Keratinocyte (primary cell): Measurements from ENCODE around the gene MPI. TPM values are rescaled to one million over a fixed set of nuclear protein-coding genes. Genes with fewer than 3 reads are reported as not detected.
A peak's percentile ranks its signal among the peaks of the same experiment; 100 is the strongest.

Source experiments
- DNase-seq: peaks from one replicate; pipeline ENCODE4 v3.0.0-alpha.2; 2011; ENCODE audit warnings: low read depth, missing footprints, low spot score
- FAIRE-seq: peaks from 2 replicates; lab custom pipeline; 2011; peaks lifted over from hg19 to GRCh38; lab: Jason Lieb, UNC
- H2AFZ ChIP-seq: 2 replicates; pipeline ENCODE4 v1.6.0; 2012; ENCODE audit warnings: low read length, control low read depth, inconsistent platforms; ENCODE audit not compliant: control insufficient read depth
- H3K27ac ChIP-seq: 2 replicates; pipeline ENCODE4 v1.5.1; 2011; ENCODE audit warnings: low read length; ENCODE audit not compliant: control insufficient read depth, insufficient read depth
- H3K27me3 ChIP-seq: 3 replicates; pipeline ENCODE4 v1.6.0; 2011; ENCODE audit warnings: low read length; ENCODE audit not compliant: control insufficient read depth, insufficient read depth; ENCODE audit errors: extremely low read depth
- H3K36me3 ChIP-seq, 2 experiments: 2 replicates in 1 of 2; 3 replicates in 1 of 2; pipeline ENCODE4 v1.5.1; 2011; ENCODE audit warnings: low read length in 2 of 2, mild to moderate bottlenecking in 1 of 2; ENCODE audit not compliant: control insufficient read depth in 2 of 2, insufficient read depth in 2 of 2; ENCODE audit errors: extremely low read depth in 1 of 2
- H3K4me1 ChIP-seq: 3 replicates; pipeline ENCODE4 v1.5.1; 2011; ENCODE audit warnings: low read length; ENCODE audit not compliant: control insufficient read depth, insufficient read depth; ENCODE audit errors: extremely low read depth
- H3K4me2 ChIP-seq: 3 replicates; pipeline ENCODE4 v1.6.0; 2011; ENCODE audit warnings: low read depth, low read length; ENCODE audit not compliant: control insufficient read depth, insufficient read depth; ENCODE audit errors: extremely low read depth
- H3K4me3 ChIP-seq, 3 experiments: fragments of 200-600 bp in 1 of 3; sonication (generic) in 1 of 3; 2 replicates in 2 of 3; 3 replicates in 1 of 3; pipeline ENCODE4 v1.5.1; 2011 to 2016; ENCODE audit warnings: low read length in 3 of 3, mild to moderate bottlenecking in 3 of 3, control low read depth in 2 of 3, inconsistent platforms in 1 of 3, low read depth in 1 of 3, mixed read lengths in 1 of 3, mixed run types in 1 of 3, moderate library complexity in 1 of 3; ENCODE audit not compliant: control insufficient read depth in 2 of 3, insufficient read depth in 2 of 3; ENCODE audit errors: extremely low read depth in 1 of 3
- H3K79me2 ChIP-seq: 2 replicates; pipeline ENCODE4 v1.6.0; 2012; ENCODE audit warnings: low read length; ENCODE audit not compliant: control insufficient read depth, insufficient read depth
- H3K9ac ChIP-seq: 3 replicates; pipeline ENCODE4 v1.6.0; 2011; ENCODE audit warnings: low read length; ENCODE audit not compliant: control insufficient read depth, insufficient read depth; ENCODE audit errors: extremely low read depth
- H3K9me1 ChIP-seq: 3 replicates; pipeline ENCODE4 v1.6.0; 2011; ENCODE audit warnings: low read length; ENCODE audit not compliant: control insufficient read depth, insufficient read depth; ENCODE audit errors: extremely low read depth
- H3K9me3 ChIP-seq: 2 replicates; pipeline ENCODE4 v1.5.1; 2012; ENCODE audit warnings: low read depth, low read length; ENCODE audit not compliant: control insufficient read depth
- H4K20me1 ChIP-seq: 3 replicates; pipeline ENCODE4 v1.6.0; 2011; ENCODE audit warnings: low read length; ENCODE audit not compliant: control insufficient read depth, insufficient read depth; ENCODE audit errors: extremely low read depth
- EZH2 ChIP-seq: IDR thresholded peaks from one replicate; pipeline ENCODE4 v1.6.1; 2012; ENCODE audit warnings: inconsistent platforms, mild to moderate bottlenecking, low read length, moderate library complexity
- dilution Hi-C: fragments of 300-500 bp; cut with MboI; formaldehyde crosslinking; loops from one replicate; pipeline ENCODE4 v1.7.0; 2020; ENCODE audit warnings: low sequenced_read_pairs; ENCODE audit not compliant: extremely low pct_ligation_motif_present
- polyA plus RNA-seq, 5 experiments: library from polyadenylated mRNA; depleted of rRNA in 3 of 5; stranded (reverse) in 3 of 5; stranded (forward) in 1 of 5; unstranded in 1 of 5; fragments of >200 nt; gene quantifications; 1 replicate in 1 of 5; 2 replicates in 3 of 5; 3 replicates in 1 of 5; pipeline versions ENCODE4 v1.2.1 to v1.2.3, GENCODE V29; 2011 to 2012; ENCODE audit warnings: missing spikeins in 2 of 5, low read depth in 1 of 5, low replicate concordance in 1 of 5
- TF ChIP-seq, protein P1 (sequence below), 3 experiments: IDR thresholded peaks in 1 of 3; conservative IDR thresholded peaks in 1 of 3; optimal IDR thresholded peaks in 1 of 3; 2 replicates in 2 of 3; 3 replicates in 1 of 3; pipeline versions ENCODE3 to v1.5.1; 2011; ENCODE audit warnings: low read length in 3 of 3, mild to moderate bottlenecking in 3 of 3, moderate library complexity in 2 of 3, control low read depth in 1 of 3, inconsistent platforms in 1 of 3; ENCODE audit not compliant: insufficient read depth in 2 of 3; ENCODE audit errors: extremely low read depth in 1 of 3

Gene MPI
- polyA plus RNA-seq, 1 donor (not counting 4 experiments of a cell fraction or from before 2014, with no cell fraction given) = 39.2 TPM

DNA sequence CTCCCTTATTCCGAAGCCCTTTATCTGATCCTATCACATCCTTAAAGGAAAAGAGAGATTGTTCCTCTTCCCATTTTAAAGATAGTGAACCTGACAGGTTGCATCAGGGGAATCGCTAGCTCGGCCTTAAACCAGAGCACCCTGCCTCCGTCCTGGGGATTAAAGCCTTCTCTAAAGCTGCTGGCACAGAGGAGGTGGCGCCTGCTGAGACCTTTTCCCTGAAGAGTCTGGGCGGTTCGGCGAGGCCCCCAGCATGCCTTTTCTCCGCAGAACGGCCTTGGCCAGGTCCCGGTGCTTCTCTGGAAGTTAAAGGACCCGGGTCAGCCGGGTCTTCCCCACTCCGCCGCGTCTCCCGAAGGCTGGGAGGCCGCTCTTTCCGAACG is 16.2 kb downstream of the MPI start:
- peak overlapping the region; percentile 84 for H3K9ac ChIP-seq
- H3K9me1 ChIP-seq = peaks cover 5% of the 10 kb centered on the region
- dilution Hi-C loops = no loop called here
- H3K9me3 ChIP-seq = no peaks in the 10 kb centered on the region
- peaks cover 24 to 33% of the 10 kb centered on the region in 2 experiments for H3K36me3 ChIP-seq
- no peak for FAIRE-seq
- peak overlapping the region; percentile 70 to 85 (median 81) for H3K4me3 ChIP-seq
- H3K27me3 ChIP-seq = no peaks in the 10 kb centered on the region
- H3K4me2 ChIP-seq = peak overlapping the region; percentile 96
- peaks cover 10% of the 10 kb centered on the region for H3K4me1 ChIP-seq
- H3K79me2 ChIP-seq = peaks cover 22% of the 10 kb centered on the region
- TF ChIP-seq, protein P1, sequence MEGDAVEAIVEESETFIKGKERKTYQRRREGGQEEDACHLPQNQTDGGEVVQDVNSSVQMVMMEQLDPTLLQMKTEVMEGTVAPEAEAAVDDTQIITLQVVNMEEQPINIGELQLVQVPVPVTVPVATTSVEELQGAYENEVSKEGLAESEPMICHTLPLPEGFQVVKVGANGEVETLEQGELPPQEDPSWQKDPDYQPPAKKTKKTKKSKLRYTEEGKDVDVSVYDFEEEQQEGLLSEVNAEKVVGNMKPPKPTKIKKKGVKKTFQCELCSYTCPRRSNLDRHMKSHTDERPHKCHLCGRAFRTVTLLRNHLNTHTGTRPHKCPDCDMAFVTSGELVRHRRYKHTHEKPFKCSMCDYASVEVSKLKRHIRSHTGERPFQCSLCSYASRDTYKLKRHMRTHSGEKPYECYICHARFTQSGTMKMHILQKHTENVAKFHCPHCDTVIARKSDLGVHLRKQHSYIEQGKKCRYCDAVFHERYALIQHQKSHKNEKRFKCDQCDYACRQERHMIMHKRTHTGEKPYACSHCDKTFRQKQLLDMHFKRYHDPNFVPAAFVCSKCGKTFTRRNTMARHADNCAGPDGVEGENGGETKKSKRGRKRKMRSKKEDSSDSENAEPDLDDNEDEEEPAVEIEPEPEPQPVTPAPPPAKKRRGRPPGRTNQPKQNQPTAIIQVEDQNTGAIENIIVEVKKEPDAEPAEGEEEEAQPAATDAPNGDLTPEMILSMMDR (optimal IDR thresholded peaks at IDR 0.05 in 1 of 3, IDR thresholded peaks at IDR 0.05 in 1 of 3, conservative IDR thresholded peaks at IDR 0.05 in 1 of 3; ENCODE audit: extremely low read depth in 1 of 3, insufficient read depth in 2 of 3, low read length in 3 of 3) = no peak
- no peak for TF ChIP-seq EZH2
- H2AFZ ChIP-seq = peak overlapping the region; percentile 98
- DNase-seq = no peak
- no peaks in the 10 kb centered on the region for H4K20me1 ChIP-seq
- H3K27ac ChIP-seq = peak overlapping the region; percentile 60

DNA sequence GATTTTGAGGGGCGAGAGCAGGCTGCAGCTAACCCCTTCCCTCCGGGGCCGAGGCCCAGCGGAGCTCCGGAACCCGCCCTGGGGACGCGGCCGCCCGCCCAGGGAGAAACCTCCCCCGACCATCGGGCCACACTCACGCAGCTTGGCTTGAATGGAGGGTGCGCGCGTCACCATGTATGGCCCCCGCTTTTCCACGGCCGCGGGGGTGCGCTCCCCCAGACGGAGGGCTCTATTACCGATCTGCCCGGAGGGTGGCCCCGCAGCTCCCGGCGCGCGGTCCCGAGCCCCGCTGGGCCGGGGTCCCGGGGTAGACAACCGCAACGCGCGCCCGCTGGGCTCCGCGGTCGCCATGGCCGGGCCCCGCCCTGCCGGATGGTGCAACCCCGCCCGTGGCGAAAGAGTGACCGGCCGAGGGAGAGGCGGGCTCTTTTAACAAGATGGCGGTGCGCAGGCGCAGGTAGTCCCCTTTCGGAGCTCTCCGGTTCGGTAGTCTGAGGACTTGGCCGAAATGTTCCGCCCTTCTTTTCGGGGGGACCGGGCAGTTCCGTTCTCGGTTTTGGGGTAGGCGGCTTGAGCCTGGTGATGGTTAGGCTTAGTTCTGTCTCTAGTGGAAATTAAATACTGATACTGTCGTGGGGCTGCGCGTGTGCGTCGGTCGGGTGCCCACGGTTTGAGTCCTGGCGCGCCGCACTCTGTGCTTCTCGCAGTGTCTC is 16.8 kb downstream of the MPI start, which contains the start of gene FAM219B:
FAM219B (minus strand) TSS at position 402 of the 713 bp plus-strand sequence; CDS start at position 351, 51 bp downstream.
- Histone ChIP-seq H3K9ac (peak within 1 kb of the TSS; percentile 84), H4K20me1 (no peaks in the 10 kb centered on the region), H3K79me2 (peaks cover 22% of the 10 kb centered on the region), H3K4me1 (peaks cover 10% of the 10 kb centered on the region), H2AFZ (peak within 1 kb of the TSS; percentile 98), H3K9me1 (peaks cover 5% of the 10 kb centered on the region), H3K4me3 (peak within 1 kb of the TSS; percentile 70 to 85 (median 81)), H3K27me3 (no peaks in the 10 kb centered on the region), H3K27ac (peak within 1 kb of the TSS; percentile 60), H3K4me2 (peak within 1 kb of the TSS; percentile 96), H3K36me3 (peaks cover 24 to 32% of the 10 kb centered on the region in 2 experiments), H3K9me3 (no peaks in the 10 kb centered on the region)
- DNase-seq (no peak), FAIRE-seq (no peak)
- TF ChIP-seq EZH2 = no peak
- TF ChIP-seq, protein P1 (optimal IDR thresholded peaks at IDR 0.05 in 1 of 3, IDR thresholded peaks at IDR 0.05 in 1 of 3, conservative IDR thresholded peaks at IDR 0.05 in 1 of 3; ENCODE audit: extremely low read depth in 1 of 3, insufficient read depth in 2 of 3, low read length in 3 of 3) = no peak
- dilution Hi-C loops = no loop called here
